ENCODE data around the gene STAB1.

DNA sequence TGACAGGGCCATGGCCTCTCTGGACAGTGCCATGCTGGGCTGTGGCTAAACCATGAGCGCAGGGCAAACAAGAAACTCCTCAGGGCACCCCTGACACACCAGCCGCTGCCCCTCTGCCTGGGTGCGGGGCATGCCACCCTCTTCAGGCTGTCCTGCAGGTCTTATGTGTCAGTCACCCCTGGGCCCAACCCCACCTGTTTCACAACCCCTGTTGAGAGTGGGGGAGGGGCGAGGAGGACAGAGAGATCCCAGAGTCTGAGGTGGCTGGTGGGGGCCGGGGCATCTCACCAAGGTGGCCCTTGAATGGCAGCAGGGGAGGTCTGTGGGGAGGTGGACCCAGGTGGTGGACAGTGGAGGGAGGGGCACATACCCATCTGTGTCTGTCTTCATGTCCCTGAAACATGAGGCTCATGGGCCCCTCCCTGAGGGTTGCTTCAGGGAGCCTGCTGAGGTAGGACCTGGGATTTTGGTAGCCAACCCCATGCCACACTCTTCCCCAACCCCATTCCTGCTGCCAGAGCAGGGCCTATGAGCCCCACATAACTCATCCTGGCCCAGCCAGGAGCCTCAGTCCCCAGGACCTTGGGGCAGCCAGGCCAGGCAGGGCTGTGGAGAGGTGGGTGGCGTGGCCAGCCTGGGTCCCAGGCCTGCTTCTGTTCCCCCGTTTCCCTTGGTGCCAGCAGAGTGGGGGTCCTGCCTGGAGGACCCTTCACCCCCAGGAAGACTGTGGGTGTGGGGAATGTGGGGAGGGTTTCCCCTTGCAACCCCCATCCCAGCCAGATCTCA is 1.7 kb upstream of the STAB1 start:
- TF ChIP-seq, protein P1, sequence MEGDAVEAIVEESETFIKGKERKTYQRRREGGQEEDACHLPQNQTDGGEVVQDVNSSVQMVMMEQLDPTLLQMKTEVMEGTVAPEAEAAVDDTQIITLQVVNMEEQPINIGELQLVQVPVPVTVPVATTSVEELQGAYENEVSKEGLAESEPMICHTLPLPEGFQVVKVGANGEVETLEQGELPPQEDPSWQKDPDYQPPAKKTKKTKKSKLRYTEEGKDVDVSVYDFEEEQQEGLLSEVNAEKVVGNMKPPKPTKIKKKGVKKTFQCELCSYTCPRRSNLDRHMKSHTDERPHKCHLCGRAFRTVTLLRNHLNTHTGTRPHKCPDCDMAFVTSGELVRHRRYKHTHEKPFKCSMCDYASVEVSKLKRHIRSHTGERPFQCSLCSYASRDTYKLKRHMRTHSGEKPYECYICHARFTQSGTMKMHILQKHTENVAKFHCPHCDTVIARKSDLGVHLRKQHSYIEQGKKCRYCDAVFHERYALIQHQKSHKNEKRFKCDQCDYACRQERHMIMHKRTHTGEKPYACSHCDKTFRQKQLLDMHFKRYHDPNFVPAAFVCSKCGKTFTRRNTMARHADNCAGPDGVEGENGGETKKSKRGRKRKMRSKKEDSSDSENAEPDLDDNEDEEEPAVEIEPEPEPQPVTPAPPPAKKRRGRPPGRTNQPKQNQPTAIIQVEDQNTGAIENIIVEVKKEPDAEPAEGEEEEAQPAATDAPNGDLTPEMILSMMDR (IDR thresholded peaks at IDR 0.05) = no peak
- no peak for TF ChIP-seq EP300 (IDR thresholded peaks at IDR 0.05)
- no peak for TF ChIP-seq POLR2AphosphoS5 (IDR thresholded peaks at IDR 0.05)
